ENCODE results near the gene SLC8A1.

The SLC8A1 gene

DNA sequence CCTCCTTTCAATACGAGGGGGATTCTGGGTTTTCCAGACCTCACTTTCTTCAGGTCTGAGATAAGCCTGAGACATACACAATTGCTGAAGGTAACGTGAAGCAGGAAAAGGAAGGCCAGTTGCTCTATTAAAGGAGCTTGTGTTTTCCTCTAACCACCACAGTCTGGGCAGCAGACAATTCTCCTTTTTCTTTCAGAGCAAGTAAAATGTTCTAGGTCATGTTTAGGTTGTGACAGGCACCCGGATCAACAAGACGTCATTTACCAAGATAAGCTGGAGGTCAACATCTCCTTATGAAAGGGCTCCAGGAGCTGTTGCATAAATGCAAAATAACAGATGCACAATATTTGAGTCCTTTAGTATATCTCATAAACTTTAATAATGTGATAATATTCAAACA, 148.1 kb downstream of the SLC8A1 start:
- no peak for DNase-seq (ENCODE audit: low spot score)

DNA sequence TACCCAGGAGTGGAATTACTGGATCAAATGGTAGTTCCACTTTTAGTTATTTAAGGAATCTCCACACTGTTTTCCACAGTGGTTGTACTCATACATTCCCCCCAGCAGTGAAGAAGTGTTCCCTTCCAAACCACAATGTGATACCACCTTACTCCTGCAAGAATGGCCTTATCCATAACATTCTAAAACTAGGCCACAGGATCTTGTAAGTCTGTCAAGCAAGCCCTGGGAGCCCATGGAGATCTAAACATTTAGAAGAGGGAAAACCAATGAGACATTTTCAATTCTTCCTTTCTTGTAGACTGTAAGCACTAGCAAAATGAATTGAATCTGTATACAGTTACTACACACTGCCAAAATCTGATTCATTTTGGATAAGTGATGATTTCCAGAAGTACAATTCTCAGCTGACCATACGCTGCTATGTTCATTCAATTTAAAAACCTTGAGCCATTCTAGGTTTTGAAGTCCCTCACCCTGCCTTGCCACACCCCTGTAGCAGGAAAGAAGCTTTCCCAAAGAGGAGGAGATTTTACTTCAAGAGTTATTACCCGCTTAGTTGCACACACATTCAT, 149.1 kb downstream of the SLC8A1 start:
- DNase-seq (ENCODE audit: low spot score): no peak

DNA sequence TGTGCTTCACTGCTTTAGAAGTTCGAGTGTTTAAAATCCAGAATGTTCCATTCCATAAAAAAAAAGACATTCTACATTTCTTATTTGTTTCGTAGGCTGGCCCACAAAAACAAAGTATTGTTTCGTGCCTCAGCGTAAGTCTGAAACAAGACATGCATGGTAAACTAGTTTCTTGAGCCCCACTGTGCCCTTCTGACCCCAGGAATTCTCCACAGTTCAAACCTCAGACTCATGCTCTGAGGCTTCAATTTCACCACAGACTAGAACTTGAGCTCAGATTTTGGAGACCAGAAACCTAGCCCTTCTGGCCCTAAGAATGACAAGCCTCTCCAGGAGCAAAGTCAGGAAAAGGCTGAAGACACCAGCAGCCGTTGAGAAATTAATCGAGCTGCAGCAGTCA, 151.5 kb downstream of the SLC8A1 start:
- no peak for DNase-seq (ENCODE audit: low spot score)

DNA sequence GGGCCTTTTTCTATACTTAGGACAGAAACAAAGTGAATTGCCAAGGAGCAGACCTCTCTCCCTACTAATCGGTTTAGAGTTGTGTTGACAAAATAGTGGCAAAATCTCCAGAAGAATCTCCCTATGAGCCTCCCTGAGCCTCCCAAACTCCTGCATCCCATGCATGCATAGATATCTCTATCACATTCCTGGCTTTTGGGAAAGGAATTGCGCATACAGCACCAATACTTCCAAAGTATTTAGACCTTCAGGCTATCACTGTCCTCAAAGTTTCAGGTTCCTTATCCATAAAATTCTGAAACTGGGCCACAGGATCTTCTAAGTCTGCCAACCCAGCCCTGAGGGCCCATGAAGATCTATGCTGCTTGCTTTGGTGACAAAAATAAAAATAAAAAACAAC, 152.1 kb downstream of the SLC8A1 start:
- DNase-seq (ENCODE audit: low spot score): no peak

DNA sequence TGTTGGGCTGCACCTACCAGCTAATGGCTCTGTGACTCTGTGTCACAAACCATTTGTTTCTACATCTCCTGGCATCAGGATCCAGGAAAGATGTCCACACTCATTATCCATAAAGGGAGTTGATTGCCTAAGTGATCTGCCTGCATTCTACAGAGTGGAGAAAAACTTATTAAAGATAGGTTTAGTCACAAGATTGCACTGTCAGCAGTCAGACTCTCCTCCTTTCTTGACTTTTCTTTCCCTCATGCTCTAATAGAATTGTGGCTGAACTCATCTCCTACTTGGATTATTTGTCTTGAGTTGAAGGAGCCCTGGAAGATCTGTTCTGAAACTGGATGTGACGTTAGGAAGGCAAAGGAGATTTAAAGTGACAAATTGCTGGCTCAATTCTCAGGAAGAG, 152.7 kb downstream of the SLC8A1 start:
- no peak for DNase-seq (ENCODE audit: low spot score)

DNA sequence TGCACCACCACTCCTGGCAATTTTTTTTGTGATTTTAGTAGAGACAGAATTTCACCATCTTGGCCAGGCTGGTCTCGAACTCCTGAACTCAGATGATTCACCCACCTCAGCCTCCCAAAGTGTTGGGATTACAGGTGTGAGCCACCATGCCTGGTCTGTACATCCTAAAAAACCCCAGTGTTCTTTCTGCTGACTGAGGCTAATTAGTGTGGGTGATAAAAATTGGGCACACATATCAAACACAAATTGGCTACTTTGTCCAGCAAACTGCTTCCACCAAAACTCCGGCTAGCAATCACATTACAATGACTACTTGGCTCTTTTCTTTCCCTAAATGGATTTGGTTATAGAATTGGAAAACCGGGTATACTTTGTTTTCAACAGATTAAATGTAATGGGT, 153.9 kb downstream of the SLC8A1 start:
- no peak for DNase-seq (ENCODE audit: low spot score)

DNA sequence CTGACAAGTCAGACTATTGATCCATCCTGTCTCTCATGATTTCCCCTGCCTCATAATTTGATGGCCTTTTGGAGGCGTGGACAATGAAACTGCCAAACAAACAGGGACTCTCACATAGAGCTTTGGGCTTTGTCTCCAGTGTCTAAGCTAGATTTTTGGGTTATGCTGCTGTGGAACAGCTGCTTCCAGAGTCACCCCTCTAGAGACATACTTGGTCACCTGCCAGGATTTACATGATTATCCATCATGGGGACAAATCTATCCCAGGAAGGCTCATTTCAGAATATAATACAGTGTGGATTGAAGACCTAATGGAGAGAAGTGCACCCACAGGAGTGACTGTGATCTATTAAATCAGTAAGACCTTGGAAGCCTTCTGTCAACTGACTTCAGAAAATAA, 159.6 kb downstream of the SLC8A1 start:
- no peak for DNase-seq (ENCODE audit: low spot score)

DNA sequence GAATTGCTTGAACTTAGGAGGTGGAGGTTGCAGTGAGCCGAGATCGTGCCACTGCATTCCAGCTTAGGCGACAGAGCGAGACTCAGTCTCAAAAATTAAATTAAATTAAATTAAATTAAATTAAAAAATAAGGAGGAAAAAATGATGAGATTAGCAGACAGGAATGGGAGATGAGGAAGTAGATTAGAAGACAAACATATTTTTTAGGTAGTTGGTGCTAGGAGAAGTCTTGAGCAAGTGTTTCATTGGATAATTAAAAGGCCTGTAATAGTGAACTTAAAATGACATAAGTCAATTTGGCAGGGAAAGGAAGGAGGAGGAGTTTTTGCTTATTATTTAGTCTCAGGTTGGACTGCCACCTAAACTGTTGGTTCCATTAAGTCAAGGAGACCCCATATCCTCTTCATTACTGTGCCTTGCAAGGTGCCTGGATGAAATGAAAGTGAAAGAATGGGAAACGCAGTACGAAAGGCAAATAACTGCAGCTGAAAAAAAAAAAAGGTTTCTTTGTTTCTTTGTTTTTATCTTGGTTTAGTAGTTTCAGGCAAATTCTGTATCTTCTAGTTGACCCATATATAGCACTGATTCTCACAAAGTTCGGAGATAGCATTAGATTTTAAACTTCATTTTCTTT, 162.0 kb downstream of the SLC8A1 start:
- no peak for DNase-seq (ENCODE audit: low spot score)

DNA sequence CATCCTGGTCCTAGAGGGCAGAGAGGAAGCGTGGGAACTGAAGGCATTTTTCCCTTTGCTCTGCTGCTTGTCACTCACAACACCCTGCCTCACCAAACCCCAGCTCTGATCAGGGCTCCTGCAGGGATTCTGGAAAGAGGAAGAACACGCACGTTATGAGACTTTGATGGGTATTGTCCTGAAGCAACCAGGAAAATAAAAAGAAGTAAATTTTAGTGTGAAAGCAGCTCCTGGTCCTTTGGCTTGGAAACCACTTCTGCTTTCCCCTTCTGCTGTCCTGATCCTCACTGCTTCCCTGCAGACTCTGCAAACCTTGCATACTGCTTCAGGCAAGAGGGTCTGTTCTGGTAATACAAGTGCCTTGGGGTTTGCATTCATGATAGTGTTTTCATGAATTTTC, 164.1 kb downstream of the SLC8A1 start:
- DNase-seq (ENCODE audit: low spot score): no peak

DNA sequence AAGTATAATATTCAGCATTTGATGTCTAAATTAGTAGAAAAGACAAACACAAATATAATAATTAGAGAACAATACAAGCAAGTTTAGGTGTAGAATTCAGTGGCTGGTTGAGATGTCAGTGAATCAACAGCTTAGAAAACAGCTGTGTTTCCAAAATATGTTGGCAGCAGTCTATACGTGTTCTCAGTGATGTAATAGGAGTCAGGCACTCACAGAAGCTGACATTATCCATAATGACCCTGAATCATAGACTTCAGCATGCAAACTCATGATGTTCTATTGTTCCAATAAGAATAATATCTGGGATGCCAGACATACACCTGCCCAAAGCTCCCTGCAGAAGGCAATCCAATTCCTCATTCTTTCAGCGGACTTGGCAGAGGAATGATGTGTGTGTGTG, 164.7 kb downstream of the SLC8A1 start:
- no peak for DNase-seq (ENCODE audit: low spot score)

DNA sequence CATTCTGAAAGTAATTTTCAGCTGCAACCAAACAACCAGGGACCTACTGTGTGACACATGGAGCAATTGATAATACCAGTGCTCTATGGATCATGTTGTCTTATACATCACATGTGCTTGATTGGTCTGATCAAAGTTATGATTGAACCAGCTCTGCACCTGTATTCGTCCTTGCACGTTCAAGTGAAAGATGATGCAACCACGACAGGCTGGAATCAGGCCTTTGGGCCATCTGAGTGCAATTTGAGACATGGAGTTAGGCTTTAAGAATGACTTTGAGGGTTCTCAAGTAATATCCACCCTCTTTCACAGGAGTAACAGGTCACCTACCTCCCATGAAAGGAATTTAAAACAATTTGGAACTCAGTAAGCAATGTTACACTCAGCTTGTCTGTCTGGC, 165.2 kb downstream of the SLC8A1 start:
- DNase-seq (ENCODE audit: low spot score): no peak

DNA sequence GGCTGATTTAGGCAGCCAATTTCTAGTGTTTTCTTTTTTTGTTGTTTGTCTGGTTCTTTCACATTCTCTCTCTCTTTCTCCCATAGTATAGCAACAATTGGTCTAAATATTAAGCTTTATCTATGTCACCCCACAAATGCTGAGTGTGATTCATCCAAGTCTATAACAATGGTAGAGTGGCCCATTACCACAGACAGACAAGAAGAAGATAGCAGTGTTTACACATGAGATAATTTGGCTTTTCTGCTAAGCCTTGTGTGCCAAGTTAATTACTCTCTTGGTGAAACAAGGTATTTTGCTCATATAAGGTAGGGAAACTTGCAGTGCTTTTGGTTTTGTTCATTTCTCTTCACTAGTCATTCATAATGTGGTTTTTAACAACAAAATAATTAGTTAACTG, 166.5 kb downstream of the SLC8A1 start:
- no peak for DNase-seq (ENCODE audit: low spot score)

DNA sequence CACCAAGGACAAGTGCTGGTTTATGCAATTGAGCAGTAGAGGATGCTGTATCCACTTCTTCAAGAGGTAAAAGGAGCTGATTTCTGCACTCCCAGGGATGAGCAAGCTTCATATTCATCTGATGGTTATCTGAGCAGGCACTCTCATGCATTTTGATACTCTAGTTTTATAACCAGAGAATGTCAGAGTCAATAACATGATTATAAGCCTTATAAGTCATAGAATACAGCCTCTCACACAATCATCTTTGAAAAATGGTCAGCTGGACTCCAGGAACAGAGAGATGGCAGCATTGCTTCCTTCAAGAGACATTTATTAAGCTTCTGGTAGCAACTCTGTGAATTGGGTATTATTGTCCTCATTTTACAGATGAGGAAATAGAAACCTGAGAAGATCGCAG, 167.1 kb downstream of the SLC8A1 start:
- no peak for DNase-seq (ENCODE audit: low spot score)

DNA sequence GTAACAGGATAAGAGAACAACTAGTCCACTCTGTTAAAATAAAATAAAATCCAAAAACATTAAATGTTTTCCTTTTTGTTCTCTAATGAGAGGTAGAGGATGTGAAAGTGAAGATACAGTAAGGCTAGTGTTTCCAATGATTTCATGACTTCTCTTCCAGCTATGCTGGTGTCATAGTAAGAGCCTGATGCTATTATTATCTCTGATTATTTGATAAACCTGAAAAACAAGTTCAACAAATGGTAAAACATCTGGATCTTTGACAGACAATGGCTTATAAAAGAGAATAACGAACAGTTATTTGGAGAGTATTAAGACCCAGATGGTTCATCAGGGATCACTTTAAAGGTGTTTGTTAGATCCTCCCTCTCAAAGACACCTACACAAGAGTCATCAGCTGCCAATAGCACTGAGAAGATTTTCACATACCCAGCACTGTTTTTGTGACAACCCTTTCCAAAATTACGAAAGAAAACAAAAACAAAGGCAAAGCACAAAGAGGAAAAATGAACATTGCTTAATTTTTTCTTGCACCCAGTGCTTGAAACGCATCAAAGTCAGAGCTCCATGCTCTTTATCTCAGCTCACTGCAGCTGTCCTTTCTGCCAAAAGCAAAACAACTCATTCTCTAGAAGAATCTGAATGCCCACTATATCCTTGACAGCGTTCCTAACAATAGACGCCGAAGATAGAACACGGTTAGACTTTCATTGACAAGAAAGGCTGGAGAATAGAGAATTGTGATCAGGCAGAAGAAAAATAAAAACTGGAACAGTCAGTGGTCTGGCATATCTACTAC, 168.6 kb downstream of the SLC8A1 start:
- no peak for DNase-seq (ENCODE audit: low spot score)

DNA sequence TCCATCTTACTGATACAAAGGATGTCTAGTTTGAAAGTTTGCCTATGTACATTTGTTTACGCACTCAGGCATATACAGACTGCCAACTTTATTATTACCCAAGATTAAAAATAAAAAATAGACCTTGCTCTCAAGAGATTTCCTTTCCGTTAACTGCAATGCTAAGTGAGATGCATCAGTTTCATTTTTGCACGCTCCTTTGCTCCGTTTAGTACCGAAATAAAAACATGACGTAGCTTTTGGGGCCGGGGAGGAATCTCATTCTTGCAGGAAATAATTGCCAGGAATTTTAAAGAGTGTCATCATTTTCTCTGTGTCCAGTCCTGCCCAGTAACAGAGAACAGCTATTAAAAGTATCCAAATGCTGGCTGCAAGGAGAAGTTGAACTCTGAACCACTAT, 169.5 kb downstream of the SLC8A1 start:
- no peak for DNase-seq (ENCODE audit: low spot score)

DNA sequence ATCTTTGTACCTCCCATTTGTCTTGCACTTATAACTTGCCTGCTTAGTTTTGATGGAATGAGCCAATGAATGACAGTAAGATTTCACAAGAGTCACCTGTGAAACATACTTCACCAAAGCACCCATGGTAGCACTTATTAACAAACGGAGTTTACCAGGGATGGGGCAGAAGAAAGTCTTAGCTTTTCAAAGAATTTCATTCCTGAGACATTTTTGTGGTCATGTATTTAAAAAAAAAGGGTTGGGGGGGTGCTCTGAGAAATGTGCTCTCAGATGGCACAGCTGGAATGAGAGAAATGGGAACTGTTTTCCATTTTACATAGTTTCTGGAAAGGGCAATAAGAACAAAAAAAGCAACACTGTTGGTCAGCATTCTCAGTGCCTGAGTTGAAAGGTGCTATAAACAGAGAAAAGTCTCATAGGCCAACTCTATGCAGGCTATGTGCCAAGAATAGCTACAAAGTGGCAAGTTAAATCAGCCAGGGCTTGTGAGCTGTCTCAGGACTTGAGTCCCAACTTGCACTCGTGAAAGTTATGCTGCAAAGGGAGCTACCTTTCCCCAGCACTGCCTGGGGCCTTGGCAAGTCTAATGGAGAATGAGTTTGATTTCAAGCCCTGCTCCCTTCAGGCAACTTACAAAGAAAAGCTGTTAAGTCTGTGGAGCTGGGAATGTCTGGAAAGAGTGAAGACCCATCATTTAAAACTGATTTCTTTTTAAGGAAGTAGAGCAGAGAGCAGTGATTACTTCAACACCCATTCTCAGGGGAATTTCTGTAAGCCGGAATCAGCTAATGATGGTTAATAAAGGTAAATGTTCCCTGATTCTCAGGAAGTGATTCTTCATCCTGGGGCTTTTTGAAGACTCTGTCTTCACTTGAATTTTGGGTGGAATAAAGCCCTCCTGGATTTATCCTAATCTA, 170.6 kb downstream of the SLC8A1 start:
- no peak for DNase-seq (ENCODE audit: low spot score)

DNA sequence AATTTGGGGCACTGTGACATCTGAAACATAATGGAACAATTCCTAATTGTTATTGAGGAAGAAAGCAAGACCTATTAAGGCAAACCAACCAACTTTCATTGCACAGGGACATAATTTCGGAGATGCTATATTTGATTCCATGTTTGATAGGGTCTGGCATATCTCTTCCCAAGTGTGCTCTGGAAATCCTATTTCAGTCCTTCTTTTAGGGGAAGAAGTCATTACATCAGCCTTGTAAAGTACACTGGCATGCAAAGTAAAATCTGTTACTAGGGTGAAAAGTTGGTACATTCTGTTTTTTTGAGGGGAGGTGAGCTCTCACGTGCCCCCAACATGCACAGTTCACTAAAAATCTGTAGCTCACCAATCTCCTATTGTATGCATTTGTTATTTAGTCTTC, 172.4 kb downstream of the SLC8A1 start:
- DNase-seq (ENCODE audit: low spot score): no peak

DNA sequence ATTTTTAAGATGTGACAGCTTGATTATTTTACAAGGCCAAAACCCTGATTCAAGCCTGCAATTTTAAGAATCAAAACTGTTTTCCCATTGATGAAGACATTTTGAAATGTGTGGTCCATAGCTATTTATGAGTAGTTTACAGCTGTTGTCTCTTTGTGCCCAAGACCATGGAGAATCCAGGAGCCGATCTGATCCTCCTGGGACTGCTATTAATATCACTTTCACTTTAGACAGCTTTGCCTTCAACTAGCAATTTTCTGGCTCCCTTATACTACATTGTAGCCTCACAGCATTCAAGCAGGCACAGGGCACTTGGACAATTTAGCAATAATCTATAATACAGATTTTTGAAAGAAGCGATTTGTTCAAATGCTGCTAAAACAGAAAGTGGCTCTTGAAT, 172.9 kb downstream of the SLC8A1 start:
- DNase-seq (ENCODE audit: low spot score): no peak

DNA sequence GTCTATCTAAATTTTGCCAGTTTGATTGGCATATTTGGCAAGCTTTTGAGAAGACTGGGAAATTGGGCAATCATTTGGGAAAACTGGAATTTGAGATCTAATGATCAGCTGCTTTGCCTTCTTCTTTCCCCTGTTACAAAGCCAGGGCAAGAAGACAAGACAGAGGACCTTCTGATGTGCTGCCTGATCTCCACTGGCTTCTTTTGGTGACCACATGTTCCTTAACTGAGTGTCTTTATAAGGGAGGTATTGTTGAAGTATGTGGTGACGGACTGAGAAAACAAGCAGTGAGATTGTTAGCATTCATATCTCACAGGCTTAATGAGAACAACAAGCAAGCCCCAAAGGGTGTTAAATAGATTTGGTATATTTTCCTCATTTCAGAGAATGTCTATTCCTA, 175.8 kb downstream of the SLC8A1 start:
- DNase-seq (ENCODE audit: low spot score): no peak

DNA sequence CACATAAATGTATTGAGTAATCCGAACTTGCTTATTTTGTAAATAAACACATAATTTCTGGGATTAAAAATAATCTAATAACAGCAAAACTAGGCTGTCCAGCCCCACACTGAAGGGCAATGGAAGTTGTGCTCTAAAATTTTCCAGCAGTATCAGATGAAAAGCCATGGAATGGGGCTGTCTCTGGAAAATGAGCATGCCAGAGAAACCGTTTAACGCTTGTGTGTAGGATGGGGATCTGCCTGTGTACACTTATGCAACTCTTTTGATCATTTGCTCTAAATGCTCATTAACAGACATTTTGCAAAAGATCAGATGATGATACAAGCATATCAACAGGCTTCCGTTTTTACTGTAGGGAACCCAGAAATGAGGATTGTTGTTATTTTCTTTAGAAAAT, 177.6 kb downstream of the SLC8A1 start:
- no peak for DNase-seq (ENCODE audit: low spot score)

DNA sequence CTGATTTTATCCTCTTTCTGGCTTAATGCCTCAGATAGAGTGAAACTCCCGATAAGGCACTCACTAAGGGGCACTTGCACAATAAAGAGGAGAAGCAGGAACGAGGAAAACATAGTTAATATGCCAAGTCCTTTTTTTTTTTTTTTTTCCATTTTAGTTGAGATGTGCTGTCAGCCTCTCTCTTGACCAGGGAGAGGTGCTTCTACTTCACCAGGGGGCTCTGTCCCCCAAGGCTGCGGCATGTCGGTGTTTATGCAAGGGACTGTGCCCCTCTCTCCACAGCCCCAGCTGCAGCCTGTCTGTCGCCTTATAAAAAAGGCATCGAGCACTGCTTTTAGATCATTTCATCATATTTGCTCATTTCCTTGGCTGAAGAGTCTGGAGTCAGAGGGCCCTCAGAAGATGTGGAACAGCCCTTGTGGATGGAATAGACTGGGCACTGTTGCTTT, 178.1 kb downstream of the SLC8A1 start:
- no peak for DNase-seq (ENCODE audit: low spot score)

DNA sequence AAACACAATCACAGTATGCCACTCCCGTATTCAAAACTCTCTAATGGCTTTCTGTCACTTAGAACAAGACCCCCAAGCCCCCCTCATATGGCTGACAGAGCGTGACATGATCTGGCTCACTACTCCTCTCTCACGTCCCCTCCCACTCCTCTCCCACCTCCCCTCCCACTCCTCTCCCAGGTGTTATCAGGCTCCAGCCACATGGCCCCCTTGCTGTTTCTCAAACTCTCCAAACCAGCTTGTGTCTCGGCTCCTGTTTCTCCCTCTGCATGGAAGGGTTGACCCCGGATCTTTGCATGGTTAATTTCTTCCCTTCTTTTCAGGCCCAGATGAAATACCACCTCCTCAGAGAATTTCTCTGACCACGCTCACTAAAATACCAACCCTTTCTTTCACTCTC, 180.8 kb downstream of the SLC8A1 start:
- no peak for DNase-seq (ENCODE audit: low spot score)

DNA sequence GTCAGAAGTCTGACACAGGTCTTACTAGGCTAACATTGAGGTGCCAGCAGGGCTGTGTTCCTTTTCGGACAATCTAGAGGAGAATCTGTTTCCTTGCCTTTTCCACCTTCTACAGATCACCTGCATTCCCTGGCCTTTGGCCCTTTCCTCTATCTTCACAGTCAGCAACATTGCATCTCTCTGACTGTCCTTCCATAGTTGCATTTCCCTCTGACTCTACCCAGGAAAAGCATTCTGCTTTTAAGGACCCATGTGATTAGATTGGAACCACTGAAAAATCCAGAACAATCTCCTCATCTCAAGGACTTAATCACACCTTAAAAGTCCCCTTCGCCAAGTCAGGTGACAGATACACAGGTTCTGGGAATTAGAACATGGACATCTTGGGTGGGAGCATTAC, 181.5 kb downstream of the SLC8A1 start:
- no peak for DNase-seq (ENCODE audit: low spot score)

All from COLO829 (cell line).